Muscle layer of duodenum (tissue), 2 donors: ENCODE measurements around the gene GNG13.
"Not testable (repeated sequence)": the region's sequence is repeated elsewhere in the genome, so short reads cannot be mapped to it uniquely, and the experiment has no call there.

Experiments
- H3K27ac ChIP-seq: one replicate; pipeline ENCODE4 v1.7.0; 2013; ENCODE audit warnings: mild to moderate bottlenecking, low read length
- H3K27me3 ChIP-seq: one replicate; pipeline ENCODE4 v1.7.0; 2013; ENCODE audit warnings: low read depth, mild to moderate bottlenecking, control low read depth, low read length
- H3K36me3 ChIP-seq, 2 donors: one replicate each; pipeline ENCODE4 v1.7.0; 2013; ENCODE audit warnings: low read length in 2 of 2, control low read depth in 1 of 2, mild to moderate bottlenecking in 1 of 2; ENCODE audit not compliant: insufficient read depth in 2 of 2, control insufficient read depth in 1 of 2
- H3K4me1 ChIP-seq, 2 donors: one replicate each; pipeline ENCODE4 v1.7.0; 2013; ENCODE audit warnings: low read length in 2 of 2, mild to moderate bottlenecking in 2 of 2, control low read depth in 1 of 2, moderate library complexity in 1 of 2; ENCODE audit not compliant: insufficient read depth in 2 of 2, control insufficient read depth in 1 of 2
- H3K4me3 ChIP-seq, 2 donors: one replicate each; pipeline ENCODE4 v1.7.0; 2013; ENCODE audit warnings: low read length in 2 of 2, low read depth in 1 of 2, mild to moderate bottlenecking in 1 of 2
- H3K9me3 ChIP-seq, 2 donors: one replicate each; pipeline ENCODE4 v1.7.0; 2013; ENCODE audit warnings: low read length in 2 of 2, control low read depth in 1 of 2, mild to moderate bottlenecking in 1 of 2; ENCODE audit not compliant: control insufficient read depth in 1 of 2
- donor health status: healthy.

GNG13 gene

DNA sequence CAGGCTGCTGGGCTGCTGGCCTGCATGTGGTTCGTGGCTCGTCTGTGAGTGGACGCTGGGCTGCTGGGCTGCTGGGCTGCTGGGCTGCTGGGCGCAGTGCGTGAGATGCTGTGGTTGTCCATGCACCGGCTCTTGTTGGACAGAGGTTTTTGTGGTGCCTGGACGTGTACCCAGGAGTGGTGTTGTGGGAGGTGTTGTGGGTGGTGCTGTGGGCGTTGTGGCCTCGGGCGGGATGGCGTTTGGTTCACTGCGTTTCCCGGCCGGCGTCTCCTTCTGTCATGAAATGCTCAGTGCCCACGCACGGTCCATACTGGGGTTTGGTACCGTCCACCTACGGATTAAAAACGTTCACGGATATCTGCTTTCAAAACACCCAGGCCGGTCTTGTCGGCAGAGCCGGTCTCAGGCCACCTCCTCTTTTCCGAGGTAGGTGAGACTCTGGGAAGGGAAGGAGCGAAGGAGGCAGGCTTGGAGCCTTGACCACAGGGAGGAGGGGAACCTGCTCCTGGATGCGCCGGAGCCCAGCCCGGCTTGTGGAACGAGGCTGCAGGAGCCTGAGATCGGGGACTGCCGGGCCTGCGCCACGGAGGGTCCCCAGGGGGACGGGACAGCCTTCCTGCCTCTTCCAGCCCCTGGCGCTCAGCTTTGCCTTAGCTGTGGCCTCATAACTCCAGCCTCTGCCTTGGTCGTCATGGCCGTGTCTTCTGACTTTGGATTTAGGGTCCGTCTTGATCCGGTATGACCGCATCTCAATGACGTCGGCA is 29.8 kb upstream of the GNG13 start:
- Histone ChIP-seq H3K27ac (no peak overlapping the region), H3K27me3 (no peaks in the 10 kb centered on the region), H3K4me1 (peaks cover 0 to 3% of the 10 kb centered on the region in 2 donors)

GRCh38 chr16:828891-829290 is 28.4 kb upstream of the GNG13 start:
- Histone ChIP-seq H3K27me3 (no peaks in the 10 kb centered on the region), H3K4me3 (no peak overlapping the region), H3K9me3 (peaks cover 0 to 6% of the 10 kb centered on the region in 2 donors), H3K36me3 (no peaks in the 10 kb centered on the region), H3K27ac (no peak overlapping the region), H3K4me1 (peaks cover 0 to 6% of the 10 kb centered on the region in 2 donors)

More for the DNA sequence above, 29.8 kb upstream of the GNG13 start:
- Histone ChIP-seq H3K36me3 (no peaks in the 10 kb centered on the region), H3K9me3 (peaks cover 0 to 17% of the 10 kb centered on the region in 2 donors), H3K4me3 (no peak overlapping the region)

- peaks cover 0 to 6% of the 10 kb centered on the region in 2 donors for H3K4me1 ChIP-seq
- no peak overlapping the region for H3K27ac ChIP-seq
- H3K9me3 ChIP-seq = no peaks in the 10 kb centered on the region
- H3K4me3 ChIP-seq = no peak overlapping the region
- no peaks in the 10 kb centered on the region for H3K27me3 ChIP-seq
- H3K36me3 ChIP-seq = no peaks in the 10 kb centered on the region
Measured at GRCh38 chr16:827513-827912, 27.0 kb upstream of the GNG13 start.

GRCh38 chr16:825341-826061 is 25.0 kb upstream of the GNG13 start:
- Histone ChIP-seq H3K4me3 (no peak overlapping the region), H3K36me3 (no peaks in the 10 kb centered on the region), H3K4me1 (peaks cover 0 to 6% of the 10 kb centered on the region in 2 donors), H3K9me3 (no peaks in the 10 kb centered on the region), H3K27ac (no peak overlapping the region), H3K27me3 (no peaks in the 10 kb centered on the region)

DNA sequence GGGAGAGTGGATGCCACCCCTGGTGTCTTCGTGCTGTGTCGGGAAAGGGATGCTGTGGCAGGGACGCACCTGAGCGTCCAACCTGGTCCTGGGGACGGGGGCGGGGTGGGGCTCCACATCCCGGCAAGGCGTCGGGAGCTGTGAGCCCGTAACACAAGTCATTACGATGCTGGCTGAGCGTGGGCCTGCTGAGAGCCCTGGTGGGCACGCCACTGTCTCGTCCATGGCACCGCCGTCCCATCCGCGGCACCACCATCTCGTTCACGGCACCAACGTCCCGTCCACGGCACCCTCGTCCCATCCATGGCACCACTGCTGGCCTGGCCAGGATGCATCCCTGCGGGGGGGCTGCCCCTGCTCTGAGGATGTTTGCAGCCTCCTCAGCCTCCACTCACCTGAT is 24.1 kb upstream of the GNG13 start:
- H3K4me3 ChIP-seq = no peak overlapping the region
- H3K4me1 ChIP-seq = peaks cover 0 to 6% of the 10 kb centered on the region in 2 donors
- H3K27me3 ChIP-seq = no peaks in the 10 kb centered on the region
- H3K27ac ChIP-seq = no peak overlapping the region
- no peaks in the 10 kb centered on the region for H3K36me3 ChIP-seq
- no peaks in the 10 kb centered on the region for H3K9me3 ChIP-seq

GRCh38 chr16:824194-824593 is 23.7 kb upstream of the GNG13 start:
- no peaks in the 10 kb centered on the region for H3K9me3 ChIP-seq
- no peak overlapping the region for H3K27ac ChIP-seq
- peaks cover 0 to 6% of the 10 kb centered on the region in 2 donors for H3K4me1 ChIP-seq
- H3K27me3 ChIP-seq = peaks cover 2% of the 10 kb centered on the region
- no peak overlapping the region for H3K4me3 ChIP-seq
- no peaks in the 10 kb centered on the region for H3K36me3 ChIP-seq

DNA sequence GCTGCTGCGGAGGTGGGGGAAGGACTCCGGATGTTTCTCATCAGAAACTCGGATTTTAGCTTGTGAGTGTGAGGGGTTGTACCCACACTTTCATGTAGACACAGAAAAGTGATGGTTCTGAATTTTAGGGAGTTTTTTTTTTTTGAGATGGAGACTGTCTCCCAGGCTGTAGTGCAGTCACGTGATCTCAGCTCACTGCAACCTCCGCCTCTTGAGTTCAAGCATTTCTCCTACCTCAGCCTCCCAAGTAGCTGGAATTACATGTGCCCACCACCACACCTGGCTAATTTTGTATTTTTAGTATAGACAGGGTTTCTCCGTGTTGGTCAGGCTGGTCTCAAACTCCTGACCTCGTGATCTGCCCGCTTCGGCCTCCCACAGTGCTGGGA is 22.4 kb upstream of the GNG13 start:
- Histone ChIP-seq H3K27me3 (peaks cover 8% of the 10 kb centered on the region), H3K9me3 (no peaks in the 10 kb centered on the region), H3K36me3 (no peaks in the 10 kb centered on the region), H3K27ac (no peak overlapping the region), H3K4me1 (peaks cover 0 to 6% of the 10 kb centered on the region in 2 donors), H3K4me3 (no peak overlapping the region)

GRCh38 chr16:822174-822908 is 21.8 kb upstream of the GNG13 start:
- Histone ChIP-seq H3K27ac (no peak overlapping the region), H3K4me3 (no peak overlapping the region), H3K36me3 (no peaks in the 10 kb centered on the region), H3K4me1 (peaks cover 0 to 6% of the 10 kb centered on the region in 2 donors), H3K9me3 (no peaks in the 10 kb centered on the region), H3K27me3 (peaks cover 8% of the 10 kb centered on the region)

DNA sequence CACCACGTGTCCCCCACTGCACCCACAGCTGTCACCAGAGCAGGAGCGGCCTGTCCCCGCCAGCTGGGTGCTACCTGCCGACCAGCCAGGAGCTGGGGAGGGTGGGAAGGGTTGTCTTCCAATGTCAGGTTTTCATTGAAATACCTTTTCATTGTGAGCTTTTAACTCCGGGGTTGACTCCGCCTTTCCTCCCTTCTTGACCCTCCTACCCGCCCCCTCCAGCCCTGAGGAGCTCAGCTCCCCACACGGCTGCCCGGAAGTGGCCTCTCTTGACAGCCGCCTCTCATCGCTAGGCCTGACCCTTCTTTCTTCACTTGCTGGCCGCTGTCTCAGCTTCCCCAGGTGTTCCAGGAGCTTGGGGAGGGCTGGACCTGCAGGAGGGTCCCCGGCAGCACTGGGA is 21.2 kb upstream of the GNG13 start:
- no peaks in the 10 kb centered on the region for H3K36me3 ChIP-seq
- H3K4me3 ChIP-seq = no peak overlapping the region
- no peak overlapping the region for H3K27ac ChIP-seq
- peaks cover 0 to 6% of the 10 kb centered on the region in 2 donors for H3K4me1 ChIP-seq
- H3K27me3 ChIP-seq = peaks cover 8% of the 10 kb centered on the region
- no peaks in the 10 kb centered on the region for H3K9me3 ChIP-seq

GRCh38 chr16:820748-821147 is 20.2 kb upstream of the GNG13 start:
- Histone ChIP-seq H3K27ac (no peak overlapping the region), H3K27me3 (peaks cover 8% of the 10 kb centered on the region), H3K4me1 (peaks cover 0 to 6% of the 10 kb centered on the region in 2 donors), H3K36me3 (no peaks in the 10 kb centered on the region), H3K4me3 (no peak overlapping the region), H3K9me3 (no peaks in the 10 kb centered on the region)

GRCh38 chr16:820044-820408 is 19.5 kb upstream of the GNG13 start:
- H3K36me3 ChIP-seq, H3K4me3 ChIP-seq, H3K27ac ChIP-seq, H3K9me3 ChIP-seq, H3K4me1 ChIP-seq, H3K27me3 ChIP-seq: not testable (repeated sequence)
